MCF 10A (cell line): ENCODE data around the gene COQ8A. TPM values are rescaled to one million over a fixed set of nuclear protein-coding genes. Genes with fewer than 3 reads are reported as not detected.
A peak's percentile ranks its signal among the peaks of the same experiment; 100 is the strongest.

ENCODE experiments used
- BruUV-seq: library from RNA; stranded (reverse); fragments of 400-500 nt; replicated peaks from 2 replicates; lab custom pipeline; 2021; lab: Mats Ljungman, UMichigan
- CTCF ChIA-PET: fragments of 300-600 bp; sonication (Branson Sonifier 250); formaldehyde crosslinking; extraction: SDS; loops from one replicate; lab custom pipeline; 2021; ENCODE audit warnings: antibody characterized with exemption, inconsistent platforms; lab: Yijun Ruan, JAX
- POLR2A ChIA-PET: fragments of 300-600, 350-650 bp; sonication (Branson Sonifier 250); formaldehyde crosslinking; extraction: SDS; loops from one replicate; lab custom pipeline; 2020; ENCODE audit warnings: antibody characterized with exemption, inconsistent platforms; lab: Yijun Ruan, JAX
- DNase-seq: peaks from one replicate; pipeline ENCODE4 v3.0.0-alpha.2; 2018; ENCODE audit not compliant: unreplicated experiment
- H3K27ac Mint-ChIP-seq: one replicate; pipeline ENCODE4 v1.8.0; 2022; ENCODE audit warnings: mild to moderate bottlenecking, low read depth, mixed read lengths; ENCODE audit not compliant: unreplicated experiment
- H3K27me3 Mint-ChIP-seq: one replicate; pipeline ENCODE4 v1.8.0; 2022; ENCODE audit warnings: mixed read lengths; ENCODE audit not compliant: insufficient read depth, unreplicated experiment
- H3K36me3 Mint-ChIP-seq: one replicate; pipeline ENCODE4 v1.8.0; 2022; ENCODE audit warnings: mild to moderate bottlenecking, moderate library complexity, mixed read lengths; ENCODE audit not compliant: insufficient read depth, unreplicated experiment
- H3K4me1 Mint-ChIP-seq: one replicate; pipeline ENCODE4 v1.8.0; 2022; ENCODE audit warnings: mixed read lengths; ENCODE audit not compliant: insufficient read depth, unreplicated experiment
- H3K4me3 Mint-ChIP-seq: one replicate; pipeline ENCODE4 v1.8.0; 2022; ENCODE audit warnings: mild to moderate bottlenecking, moderate library complexity, mixed read lengths; ENCODE audit not compliant: unreplicated experiment
- H3K9me3 Mint-ChIP-seq: one replicate; pipeline ENCODE4 v1.8.0; 2022; ENCODE audit warnings: mixed read lengths; ENCODE audit not compliant: unreplicated experiment
- CTCF ChIP-seq: fragments of 200-600 bp; IDR thresholded peaks from one replicate; pipeline ENCODE4 v1.8.0; 2022; ENCODE audit warnings: antibody characterized with exemption, mild to moderate bottlenecking; ENCODE audit not compliant: unreplicated experiment
- intact Hi-C: fragments of 100-400 bp; cut with micrococcal nuclease; formaldehyde crosslinking; loops from 2 replicates; pipeline ENCODE4 v1.14.1; 2022
- total RNA-seq: library from RNA; stranded (reverse); gene quantifications from 2 replicates; pipeline ENCODE4 v1.2.3, GENCODE V29; 2022

Gene COQ8A
- total RNA-seq, 1 experiment from 2014 or later, result 26.4 TPM

- no peak overlapping the region for H3K4me3 Mint-ChIP-seq
- ChIA-PET POLR2A (interaction anchor here (1.1 to 1.4 kb wide), 2 partner anchors 15 to 49 kb away, joined by 4 read pairs; no protein-coding TSS in a partner anchor), CTCF (no interaction called here)
- DNase-seq, result no peak
- H3K27ac Mint-ChIP-seq, result no peak overlapping the region
- intact Hi-C loops, result no loop called here
- TF ChIP-seq CTCF, result no peak
- no TSS peak for BruUV-seq
- no peaks in the 10 kb centered on the region for H3K9me3 Mint-ChIP-seq
- no peaks in the 10 kb centered on the region for H3K27me3 Mint-ChIP-seq
- no peaks in the 10 kb centered on the region for H3K4me1 Mint-ChIP-seq
- peaks cover 29% of the 10 kb centered on the region for H3K36me3 Mint-ChIP-seq
These were observed 48.1 kb upstream of the COQ8A start for GRCh38 chr1:226891846-226892523.

GRCh38 chr1:226892524-226892875 lies 47.6 kb upstream of the COQ8A start:
- POLR2A ChIA-PET, result interaction anchor here (1.1 kb wide), 1 partner anchor 48 kb away, joined by 4 read pairs; no protein-coding TSS in a partner anchor

GRCh38 chr1:226893936-226894335 lies 46.2 kb upstream of the COQ8A start:
- CTCF ChIA-PET, result interaction anchor here (1.1 kb wide), 1 partner anchor 100 kb away, joined by 3 read pairs; no protein-coding TSS in a partner anchor
- Mint-ChIP-seq H3K4me3 (no peak overlapping the region), H3K27me3 (no peaks in the 10 kb centered on the region), H3K36me3 (peaks cover 26% of the 10 kb centered on the region), H3K27ac (peak overlapping the region; percentile 21), H3K4me1 (no peaks in the 10 kb centered on the region), H3K9me3 (no peaks in the 10 kb centered on the region)
- intact Hi-C loops, result no loop called here
- DNase-seq, result no peak
- POLR2A ChIA-PET, result no interaction called here
- BruUV-seq, result no TSS peak
- TF ChIP-seq CTCF, result no peak

More at GRCh38 chr1:226892524-226892875, 47.6 kb upstream of the COQ8A start:
- no peak overlapping the region for H3K27ac Mint-ChIP-seq
- H3K36me3 Mint-ChIP-seq, result peaks cover 29% of the 10 kb centered on the region
- intact Hi-C loops, result no loop called here
- CTCF ChIA-PET, result no interaction called here
- DNase-seq, result no peak
- H3K27me3 Mint-ChIP-seq, result no peaks in the 10 kb centered on the region
- no TSS peak for BruUV-seq
- H3K4me1 Mint-ChIP-seq, result no peaks in the 10 kb centered on the region
- no peaks in the 10 kb centered on the region for H3K9me3 Mint-ChIP-seq
- no peak overlapping the region for H3K4me3 Mint-ChIP-seq
- no peak for TF ChIP-seq CTCF

GRCh38 chr1:226894826-226895225 lies 45.3 kb upstream of the COQ8A start:
- DNase-seq, result no peak
- H3K4me3 Mint-ChIP-seq, result no peak overlapping the region
- POLR2A ChIA-PET, result interaction anchor here (0.6 to 1.3 kb wide), 2 partner anchors 11 to 12 kb away, joined by 3 to 4 read pairs; no protein-coding TSS in a partner anchor
- no peaks in the 10 kb centered on the region for H3K9me3 Mint-ChIP-seq
- TF ChIP-seq CTCF, result no peak
- BruUV-seq, result no TSS peak
- intact Hi-C loops, result no loop called here
- H3K4me1 Mint-ChIP-seq, result no peaks in the 10 kb centered on the region
- CTCF ChIA-PET, result interaction anchor here (0.5 to 1.3 kb wide), 5 partner anchors 21 to 470 kb away, joined by 3 to 5 read pairs (median 3); no protein-coding TSS in a partner anchor
- no peaks in the 10 kb centered on the region for H3K27me3 Mint-ChIP-seq
- peaks cover 18% of the 10 kb centered on the region for H3K36me3 Mint-ChIP-seq
- H3K27ac Mint-ChIP-seq, result no peak overlapping the region
